Smooth muscle cell (in vitro differentiated cells): ENCODE results near the gene TSBP1. TPM values are rescaled to one million over a fixed set of nuclear protein-coding genes. Genes with fewer than 3 reads are reported as not detected.
A peak's percentile ranks its signal among the peaks of the same experiment; 100 is the strongest.

Experiments
- DNase-seq: peaks from one replicate; lab custom pipeline; 2025; ENCODE audit not compliant: unreplicated experiment; lab: John Stamatoyannopoulos, UW
- H2AFZ ChIP-seq: fragments of 200-600 bp; sonication (generic); 2 replicates; pipeline ENCODE4 v1.6.0; 2016; ENCODE audit warnings: antibody characterized with exemption, low read depth, mild to moderate bottlenecking
- H3F3A ChIP-seq: fragments of 200-600 bp; sonication (generic); 2 replicates; pipeline ENCODE4 v1.6.0; 2017; ENCODE audit warnings: antibody characterized with exemption, low read depth
- H3K27ac ChIP-seq: fragments of 200-600 bp; sonication (generic); 2 replicates; pipeline ENCODE4 v1.5.1; 2016; ENCODE audit warnings: low read depth, mild to moderate bottlenecking
- H3K27me3 ChIP-seq: fragments of 200-600 bp; sonication (generic); 2 replicates; pipeline ENCODE4 v1.6.1; 2016; ENCODE audit warnings: low read depth, mild to moderate bottlenecking
- H3K36me3 ChIP-seq: fragments of 200-600 bp; sonication (generic); 2 replicates; pipeline ENCODE4 v1.5.1; 2016; ENCODE audit warnings: low read depth
- H3K4me1 ChIP-seq: fragments of 200-600 bp; sonication (generic); 2 replicates; pipeline ENCODE4 v1.5.1; 2016; ENCODE audit warnings: low read depth
- H3K4me2 ChIP-seq: fragments of 200-600 bp; sonication (generic); 2 replicates; pipeline ENCODE4 v1.6.0; 2016; ENCODE audit warnings: mild to moderate bottlenecking
- H3K4me3 ChIP-seq: fragments of 200-600 bp; sonication (generic); 2 replicates; pipeline ENCODE4 v1.5.1; 2016; ENCODE audit warnings: mild to moderate bottlenecking
- H3K79me2 ChIP-seq: fragments of 200-600 bp; sonication (generic); 2 replicates; pipeline ENCODE4 v1.6.0; 2016; ENCODE audit warnings: low read depth, mild to moderate bottlenecking
- H3K9ac ChIP-seq: fragments of 200-600 bp; sonication (generic); 2 replicates; pipeline ENCODE4 v1.6.0; 2016; ENCODE audit warnings: low read depth
- H3K9me3 ChIP-seq: fragments of 200-600 bp; sonication (generic); replicated peaks from 2 replicates; pipeline ENCODE4 v1.5.1; 2016; ENCODE audit warnings: low read depth
- H4K20me1 ChIP-seq: fragments of 200-600 bp; sonication (generic); 2 replicates; pipeline ENCODE4 v1.6.0; 2016; ENCODE audit warnings: low read depth
- WGBS: methylation state at CpG from one replicate; pipeline ENCODE4 v1.1.7; 2016; ENCODE audit warnings: low lambda C conversion rate; 5-methylcytosine and 5-hydroxymethylcytosine counted together
- polyA plus RNA-seq: library from polyadenylated mRNA; unstranded; fragments of >200 nt; fragmentation: Nextera tagmentation; extraction: Ambion mirVana; gene quantifications from 2 replicates; pipeline ENCODE4 v1.2.1, GENCODE V29; 2016
- total RNA-seq: library from RNA; depleted of rRNA; stranded (reverse); fragments of >200 nt; gene quantifications from 2 replicates; pipeline ENCODE4 v1.2.3, GENCODE V29; 2014
- TF ChIP-seq, protein P1 (sequence below): fragments of 200-600 bp; sonication (generic); IDR thresholded peaks from 2 replicates; pipeline ENCODE4 v1.5.1; 2017; ENCODE audit warnings: borderline replicate concordance, mild to moderate bottlenecking, antibody characterized with exemption; ENCODE audit not compliant: insufficient read depth, poor library complexity, severe bottlenecking

The TSBP1 gene, protein sequence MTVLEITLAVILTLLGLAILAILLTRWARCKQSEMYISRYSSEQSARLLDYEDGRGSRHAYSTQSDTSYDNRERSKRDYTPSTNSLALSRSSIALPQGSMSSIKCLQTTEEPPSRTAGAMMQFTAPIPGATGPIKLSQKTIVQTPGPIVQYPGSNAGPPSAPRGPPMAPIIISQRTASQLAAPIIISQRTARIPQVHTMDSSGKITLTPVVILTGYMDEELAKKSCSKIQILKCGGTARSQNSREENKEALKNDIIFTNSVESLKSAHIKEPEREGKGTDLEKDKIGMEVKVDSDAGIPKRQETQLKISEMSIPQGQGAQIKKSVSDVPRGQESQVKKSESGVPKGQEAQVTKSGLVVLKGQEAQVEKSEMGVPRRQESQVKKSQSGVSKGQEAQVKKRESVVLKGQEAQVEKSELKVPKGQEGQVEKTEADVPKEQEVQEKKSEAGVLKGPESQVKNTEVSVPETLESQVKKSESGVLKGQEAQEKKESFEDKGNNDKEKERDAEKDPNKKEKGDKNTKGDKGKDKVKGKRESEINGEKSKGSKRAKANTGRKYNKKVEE
- not detected in 2 replicates for total RNA-seq
- polyA plus RNA-seq = not detected in 2 replicates

DNA sequence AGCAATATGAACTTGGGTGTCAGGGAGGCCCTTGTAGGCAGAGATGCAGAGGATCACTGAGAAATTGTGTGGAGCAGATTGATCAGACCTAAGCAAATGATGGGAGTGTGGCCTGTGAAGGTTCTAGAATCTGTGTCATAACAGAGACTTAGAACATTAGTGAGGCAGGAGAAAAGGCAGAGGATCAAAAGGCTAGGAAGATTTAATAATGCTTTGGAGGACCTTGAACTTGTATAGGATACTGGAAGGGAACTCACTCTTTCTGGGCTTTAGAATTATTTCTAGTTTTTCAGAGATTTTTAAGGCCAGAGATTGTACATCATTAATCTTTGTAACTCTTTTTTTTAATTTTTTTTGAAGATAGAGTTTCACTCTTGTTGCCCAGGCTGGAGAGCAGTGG is at the start of gene TSBP1:
TSS of gene TSBP1 (minus strand) at position 101 of the 400 bp plus-strand sequence. CDS start 197 bp downstream, outside the sequence.
- Histone ChIP-seq H3K4me1 (no peaks in the 10 kb centered on the region), H3K4me2 (no peak within 1 kb of the TSS), H3K9me3 (no peaks in the 10 kb centered on the region), H2AFZ (peak within 1 kb of the TSS; percentile 29), H3K4me3 (no peak within 1 kb of the TSS), H3K27ac (no peak within 1 kb of the TSS), H3K36me3 (no peaks in the 10 kb centered on the region), H3F3A (no peaks in the 10 kb centered on the region), H3K9ac (no peak within 1 kb of the TSS), H4K20me1 (no peaks in the 10 kb centered on the region), H3K79me2 (no peaks in the 10 kb centered on the region), H3K27me3 (no peaks in the 10 kb centered on the region)
- TF ChIP-seq, protein P1, sequence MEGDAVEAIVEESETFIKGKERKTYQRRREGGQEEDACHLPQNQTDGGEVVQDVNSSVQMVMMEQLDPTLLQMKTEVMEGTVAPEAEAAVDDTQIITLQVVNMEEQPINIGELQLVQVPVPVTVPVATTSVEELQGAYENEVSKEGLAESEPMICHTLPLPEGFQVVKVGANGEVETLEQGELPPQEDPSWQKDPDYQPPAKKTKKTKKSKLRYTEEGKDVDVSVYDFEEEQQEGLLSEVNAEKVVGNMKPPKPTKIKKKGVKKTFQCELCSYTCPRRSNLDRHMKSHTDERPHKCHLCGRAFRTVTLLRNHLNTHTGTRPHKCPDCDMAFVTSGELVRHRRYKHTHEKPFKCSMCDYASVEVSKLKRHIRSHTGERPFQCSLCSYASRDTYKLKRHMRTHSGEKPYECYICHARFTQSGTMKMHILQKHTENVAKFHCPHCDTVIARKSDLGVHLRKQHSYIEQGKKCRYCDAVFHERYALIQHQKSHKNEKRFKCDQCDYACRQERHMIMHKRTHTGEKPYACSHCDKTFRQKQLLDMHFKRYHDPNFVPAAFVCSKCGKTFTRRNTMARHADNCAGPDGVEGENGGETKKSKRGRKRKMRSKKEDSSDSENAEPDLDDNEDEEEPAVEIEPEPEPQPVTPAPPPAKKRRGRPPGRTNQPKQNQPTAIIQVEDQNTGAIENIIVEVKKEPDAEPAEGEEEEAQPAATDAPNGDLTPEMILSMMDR = no peak
- DNase-seq = no peak

DNA sequence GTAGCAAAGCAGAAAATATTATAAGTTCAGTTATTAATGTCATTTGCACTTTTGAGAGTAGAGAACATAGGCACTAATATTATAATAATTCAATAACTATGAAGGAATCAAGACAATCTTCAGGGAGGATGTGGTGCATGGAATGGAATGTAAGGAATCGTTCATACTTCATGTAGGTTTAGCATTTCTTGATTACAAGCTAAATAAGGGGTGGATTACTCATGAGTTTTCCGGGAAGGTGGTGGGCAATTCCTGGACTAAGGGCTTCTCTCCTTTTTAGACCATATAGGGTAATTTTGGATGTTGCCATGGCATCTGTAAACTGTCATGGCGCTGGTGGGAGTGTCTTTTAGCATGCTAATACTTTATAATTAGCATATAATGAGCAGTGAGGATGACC is 44.3 kb upstream of the TSBP1 start:
- Histone ChIP-seq H3K79me2 (no peaks in the 10 kb centered on the region), H2AFZ (peak overlapping the region; percentile 71), H3K4me1 (no peaks in the 10 kb centered on the region), H3K27ac (no peak overlapping the region), H3K4me3 (no peak overlapping the region), H4K20me1 (no peaks in the 10 kb centered on the region), H3F3A (no peaks in the 10 kb centered on the region), H3K36me3 (no peaks in the 10 kb centered on the region), H3K9ac (no peak overlapping the region), H3K9me3 (no peaks in the 10 kb centered on the region), H3K27me3 (peaks cover 42% of the 10 kb centered on the region), H3K4me2 (peak overlapping the region; percentile 80)
- TF ChIP-seq, protein P1 = no peak
- no peak for DNase-seq
- 69% methylated on average over 3 of the region's 3 CpGs for WGBS

DNA sequence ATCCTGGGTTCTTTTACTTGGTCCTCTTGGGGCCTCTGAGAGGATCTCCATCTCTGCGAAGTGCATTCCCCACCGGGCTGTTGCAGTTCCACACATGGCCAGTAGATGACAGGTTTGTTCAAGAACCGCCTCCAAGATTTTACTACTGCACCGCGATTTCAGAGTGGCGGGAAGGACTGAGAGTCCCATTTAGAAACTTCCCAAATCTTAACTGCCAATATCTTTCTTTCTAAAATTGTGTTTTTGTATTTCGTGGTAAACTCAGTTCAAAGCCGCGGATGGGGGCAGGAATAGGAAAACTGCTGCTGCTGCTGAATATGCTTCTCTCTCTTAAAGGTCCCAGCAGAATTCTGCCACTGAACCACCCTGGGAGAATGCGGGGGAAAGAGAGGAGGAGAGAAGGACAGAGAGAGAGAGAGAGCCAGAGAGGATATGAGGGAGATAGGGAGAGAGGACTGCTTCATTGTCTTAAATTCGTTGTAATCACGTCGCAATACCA is 43.9 kb upstream of the TSBP1 start:
- Histone ChIP-seq H3F3A (no peaks in the 10 kb centered on the region), H3K9ac (no peak overlapping the region), H3K9me3 (no peaks in the 10 kb centered on the region), H3K79me2 (no peaks in the 10 kb centered on the region), H3K4me2 (peak overlapping the region; percentile 80), H4K20me1 (no peaks in the 10 kb centered on the region), H2AFZ (peak overlapping the region; percentile 71), H3K4me3 (peak overlapping the region; percentile 33), H3K36me3 (no peaks in the 10 kb centered on the region), H3K4me1 (no peaks in the 10 kb centered on the region), H3K27ac (no peak overlapping the region), H3K27me3 (peaks cover 42% of the 10 kb centered on the region)
- peak; percentile 30 for DNase-seq
- TF ChIP-seq, protein P1 = peak; percentile 96
- 13% methylated on average over 13 of the region's 13 CpGs for WGBS
